GM13976 (cell line): ENCODE measurements around the gene UNKL.
A peak's percentile ranks its signal among the peaks of the same experiment; 100 is the strongest.

Experiments used
- DNase-seq: peaks from one replicate; pipeline ENCODE4 v3.0.0; 2012; ENCODE audit warnings: low spot score
- in situ Hi-C: fragments of 300-500 bp; cut with MboI; formaldehyde crosslinking; loops from one replicate; pipeline ENCODE4 v1.12.0; 2022; ENCODE audit warnings: low sequenced_read_pairs, mixed read lengths, inconsistent platforms; ENCODE audit not compliant: unreplicated experiment
- TF ChIP-seq, protein P1 (sequence below): IDR thresholded peaks from 2 replicates; pipeline ENCODE4 v1.5.1; 2012; ENCODE audit warnings: borderline replicate concordance, mild to moderate bottlenecking; ENCODE audit not compliant: insufficient read depth; ENCODE audit errors: extremely low read depth, missing control alignments, control extremely low read depth

The UNKL gene

GRCh38 chr16:1431497-1432270 is 17.2 kb upstream of the UNKL start:
- TF ChIP-seq, protein P1, sequence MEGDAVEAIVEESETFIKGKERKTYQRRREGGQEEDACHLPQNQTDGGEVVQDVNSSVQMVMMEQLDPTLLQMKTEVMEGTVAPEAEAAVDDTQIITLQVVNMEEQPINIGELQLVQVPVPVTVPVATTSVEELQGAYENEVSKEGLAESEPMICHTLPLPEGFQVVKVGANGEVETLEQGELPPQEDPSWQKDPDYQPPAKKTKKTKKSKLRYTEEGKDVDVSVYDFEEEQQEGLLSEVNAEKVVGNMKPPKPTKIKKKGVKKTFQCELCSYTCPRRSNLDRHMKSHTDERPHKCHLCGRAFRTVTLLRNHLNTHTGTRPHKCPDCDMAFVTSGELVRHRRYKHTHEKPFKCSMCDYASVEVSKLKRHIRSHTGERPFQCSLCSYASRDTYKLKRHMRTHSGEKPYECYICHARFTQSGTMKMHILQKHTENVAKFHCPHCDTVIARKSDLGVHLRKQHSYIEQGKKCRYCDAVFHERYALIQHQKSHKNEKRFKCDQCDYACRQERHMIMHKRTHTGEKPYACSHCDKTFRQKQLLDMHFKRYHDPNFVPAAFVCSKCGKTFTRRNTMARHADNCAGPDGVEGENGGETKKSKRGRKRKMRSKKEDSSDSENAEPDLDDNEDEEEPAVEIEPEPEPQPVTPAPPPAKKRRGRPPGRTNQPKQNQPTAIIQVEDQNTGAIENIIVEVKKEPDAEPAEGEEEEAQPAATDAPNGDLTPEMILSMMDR = no peak
- in situ Hi-C loops = no loop called here

DNA sequence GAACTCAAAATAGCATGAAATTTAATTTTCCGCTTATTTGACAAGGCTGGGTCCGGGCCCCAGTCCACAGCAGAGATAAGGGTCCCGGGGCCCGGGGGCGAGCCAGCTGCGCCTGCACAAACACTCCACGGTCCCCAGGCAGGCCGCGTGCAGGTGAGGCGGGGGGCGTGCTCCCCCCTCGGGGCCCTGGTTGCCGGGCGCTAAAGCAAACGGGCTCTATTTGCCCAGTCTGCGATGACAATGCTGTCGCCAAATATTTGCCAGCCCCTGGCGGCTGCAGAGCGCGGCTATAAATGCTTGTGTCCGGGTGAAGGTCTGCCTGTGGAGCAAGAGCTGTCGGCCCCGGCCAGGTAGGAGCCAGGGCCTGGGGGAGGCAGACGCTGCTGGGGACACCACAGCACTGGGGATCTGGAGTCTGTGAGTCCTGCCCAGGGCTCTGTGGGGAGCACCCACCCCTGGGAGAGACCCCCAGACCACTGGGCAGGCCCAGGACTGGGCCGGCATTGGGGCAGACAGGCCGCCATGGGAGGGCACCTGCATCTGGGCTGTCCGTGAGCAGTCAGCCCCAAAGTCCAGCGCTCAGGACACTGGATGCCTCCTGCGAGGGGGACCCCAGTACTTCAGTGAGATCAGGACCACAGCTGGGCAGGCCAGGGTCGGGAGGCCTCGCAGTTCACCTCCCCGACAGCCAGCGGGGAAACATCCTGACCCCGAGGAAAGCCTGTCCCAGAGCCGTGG is 16.4 kb upstream of the UNKL start, which contains the start of gene PERCC1:
Gene PERCC1 (plus strand): TSS at position 320 of the 738 bp plus-strand sequence. CDS start 1,516 bp downstream, outside the sequence.
- TF ChIP-seq, protein P1 = no peak
- DNase-seq = no peak
- in situ Hi-C loops = no loop called here

More at GRCh38 chr16:1431497-1432270, 17.2 kb upstream of the UNKL start:
- DNase-seq = no peak

DNA sequence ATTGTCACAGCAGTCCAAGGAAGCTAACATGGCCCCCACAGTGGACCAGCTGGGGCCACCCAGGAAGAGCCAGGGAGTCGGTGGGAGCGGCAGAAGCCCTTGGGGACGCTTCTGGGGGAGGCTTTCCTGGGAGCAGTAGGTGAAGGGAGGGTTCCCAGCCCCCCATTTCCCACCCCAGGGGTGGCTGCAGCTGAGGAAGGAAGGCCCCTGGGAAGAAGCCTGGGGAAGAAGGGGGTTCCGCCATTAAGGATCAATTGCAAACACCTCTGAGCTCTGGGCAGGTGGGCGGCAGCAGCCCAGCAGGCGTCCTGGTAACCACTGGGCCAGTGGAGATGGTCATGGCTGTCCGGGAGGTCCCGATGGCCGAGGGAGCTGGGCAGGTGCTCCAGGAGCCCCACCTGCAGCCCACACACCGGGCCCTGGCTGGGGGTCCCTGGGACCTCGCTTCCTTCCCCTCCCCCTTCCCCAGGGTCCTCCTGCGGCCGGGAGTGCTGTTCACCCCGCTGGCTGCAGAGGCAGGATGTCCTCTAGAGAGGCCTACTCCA is 15.8 kb upstream of the UNKL start:
- TF ChIP-seq, protein P1 = no peak
- DNase-seq = no peak
- in situ Hi-C loops = no loop called here

GRCh38 chr16:1429631-1430030 is 15.1 kb upstream of the UNKL start:
- no peak for DNase-seq
- in situ Hi-C loops = no loop called here
- TF ChIP-seq, protein P1 = no peak

DNA sequence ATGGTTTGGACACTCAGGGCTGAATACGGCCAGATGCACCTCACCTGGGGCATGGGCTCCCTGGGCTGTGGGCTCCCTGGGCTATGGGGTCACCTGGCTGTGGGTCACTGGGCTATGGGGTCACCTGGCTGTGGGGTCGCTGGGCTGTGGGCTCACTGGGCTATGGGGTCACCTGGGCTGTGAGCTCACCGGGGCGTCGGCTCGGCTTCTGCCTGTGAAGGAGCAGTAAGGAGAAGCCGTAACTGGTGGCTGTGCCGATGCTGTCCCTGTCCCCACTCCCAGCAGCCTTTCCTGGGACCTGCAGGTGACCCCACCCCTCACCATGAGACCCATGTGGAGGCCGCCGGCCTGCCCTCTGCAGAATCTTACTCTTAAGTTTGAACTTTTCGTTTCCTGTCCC is 14.5 kb upstream of the UNKL start:
- in situ Hi-C loops = no loop called here
- no peak for DNase-seq

GRCh38 chr16:1428511-1428910 is 14.0 kb upstream of the UNKL start:
- TF ChIP-seq, protein P1 = peak; percentile 74
- in situ Hi-C loops = no loop called here

More for the DNA sequence above, 14.5 kb upstream of the UNKL start:
- TF ChIP-seq, protein P1 = no peak

More at GRCh38 chr16:1428511-1428910, 14.0 kb upstream of the UNKL start:
- peak; percentile 84 for DNase-seq
